RWPE2 (cell line): ENCODE measurements around the gene IFI27L2.

Experiments used
- ATAC-seq: fragments of 200-7000 bp; cut with Tn5 transposase; 3 replicates; pipeline ENCODE4 v1.9.1; 2021; ENCODE audit warnings: low read depth
- DNase-seq: peaks from one replicate; pipeline ENCODE4 v3.0.0-alpha.2; 2020; ENCODE audit warnings: low spot score
- H3K27ac ChIP-seq: fragments of 450-650 bp; 2 replicates; pipeline ENCODE4 v1.5.1; 2017; ENCODE audit warnings: mild to moderate bottlenecking; ENCODE audit not compliant: poor library complexity, severe bottlenecking
- H3K27me3 ChIP-seq: fragments of 250-450 bp; sonication (Bioruptor Pico); 2 replicates; pipeline ENCODE4 v1.5.1; 2021; ENCODE audit warnings: mild to moderate bottlenecking, moderate library complexity; ENCODE audit not compliant: insufficient read depth, poor library complexity, severe bottlenecking
- H3K36me3 ChIP-seq: fragments of 250-450 bp; sonication (Bioruptor Pico); 2 replicates; pipeline ENCODE4 v1.5.1; 2020; ENCODE audit warnings: low read depth, mild to moderate bottlenecking, moderate library complexity
- H3K4me1 ChIP-seq: fragments of 250-450 bp; sonication (Bioruptor Pico); 2 replicates; pipeline ENCODE4 v1.5.1; 2021; ENCODE audit warnings: mild to moderate bottlenecking, moderate library complexity; ENCODE audit not compliant: insufficient read depth, poor library complexity, severe bottlenecking
- H3K4me3 ChIP-seq: fragments of 250-450 bp; sonication (Bioruptor Pico); 2 replicates; pipeline ENCODE4 v1.5.1; 2021; ENCODE audit warnings: mild to moderate bottlenecking, moderate library complexity; ENCODE audit not compliant: severe bottlenecking
- H3K9me3 ChIP-seq: fragments of 250-450 bp; sonication (Bioruptor Pico); 2 replicates; pipeline ENCODE4 v1.5.1; 2021; ENCODE audit warnings: mild to moderate bottlenecking, moderate library complexity; ENCODE audit not compliant: severe bottlenecking
- TF ChIP-seq, protein P1 (sequence below): fragments of 450-650 bp; IDR thresholded peaks from one replicate; pipeline ENCODE4 v1.5.1; 2017; ENCODE audit warnings: mild to moderate bottlenecking, moderate library complexity; ENCODE audit not compliant: poor library complexity, severe bottlenecking

The IFI27L2 gene

GRCh38 chr14:94129111-94129757, at the start of gene IFI27L2:
Gene IFI27L2 (minus strand): TSS chr14:94129604. CDS start chr14:94129564, 40 bp downstream.
- DNase-seq (no peak), ATAC-seq (peak; percentile 87)
- H3K4me3 ChIP-seq: peak within 1 kb of the TSS; percentile 36
- H3K9me3 ChIP-seq: no peaks in the 10 kb centered on the region
- TF ChIP-seq, protein P1, sequence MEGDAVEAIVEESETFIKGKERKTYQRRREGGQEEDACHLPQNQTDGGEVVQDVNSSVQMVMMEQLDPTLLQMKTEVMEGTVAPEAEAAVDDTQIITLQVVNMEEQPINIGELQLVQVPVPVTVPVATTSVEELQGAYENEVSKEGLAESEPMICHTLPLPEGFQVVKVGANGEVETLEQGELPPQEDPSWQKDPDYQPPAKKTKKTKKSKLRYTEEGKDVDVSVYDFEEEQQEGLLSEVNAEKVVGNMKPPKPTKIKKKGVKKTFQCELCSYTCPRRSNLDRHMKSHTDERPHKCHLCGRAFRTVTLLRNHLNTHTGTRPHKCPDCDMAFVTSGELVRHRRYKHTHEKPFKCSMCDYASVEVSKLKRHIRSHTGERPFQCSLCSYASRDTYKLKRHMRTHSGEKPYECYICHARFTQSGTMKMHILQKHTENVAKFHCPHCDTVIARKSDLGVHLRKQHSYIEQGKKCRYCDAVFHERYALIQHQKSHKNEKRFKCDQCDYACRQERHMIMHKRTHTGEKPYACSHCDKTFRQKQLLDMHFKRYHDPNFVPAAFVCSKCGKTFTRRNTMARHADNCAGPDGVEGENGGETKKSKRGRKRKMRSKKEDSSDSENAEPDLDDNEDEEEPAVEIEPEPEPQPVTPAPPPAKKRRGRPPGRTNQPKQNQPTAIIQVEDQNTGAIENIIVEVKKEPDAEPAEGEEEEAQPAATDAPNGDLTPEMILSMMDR: peak; percentile 19
- no peaks in the 10 kb centered on the region for H3K4me1 ChIP-seq
- H3K27ac ChIP-seq: peak within 1 kb of the TSS; percentile 22
- no peaks in the 10 kb centered on the region for H3K36me3 ChIP-seq
- H3K27me3 ChIP-seq: no peaks in the 10 kb centered on the region

- H3K4me1 ChIP-seq: peaks cover 29% of the 10 kb centered on the region
- ATAC-seq: peak; percentile 15; the same call in 1 of the 3 replicates
- no peak for DNase-seq
- H3K36me3 ChIP-seq: peaks cover 5% of the 10 kb centered on the region
- H3K27me3 ChIP-seq: no peaks in the 10 kb centered on the region
- H3K27ac ChIP-seq: peak overlapping the region; percentile 43
- H3K9me3 ChIP-seq: no peaks in the 10 kb centered on the region
- TF ChIP-seq, protein P1: no peak
- no peak overlapping the region for H3K4me3 ChIP-seq
Measured at GRCh38 chr14:94177806-94178205, 48.4 kb upstream of the IFI27L2 start.

DNA sequence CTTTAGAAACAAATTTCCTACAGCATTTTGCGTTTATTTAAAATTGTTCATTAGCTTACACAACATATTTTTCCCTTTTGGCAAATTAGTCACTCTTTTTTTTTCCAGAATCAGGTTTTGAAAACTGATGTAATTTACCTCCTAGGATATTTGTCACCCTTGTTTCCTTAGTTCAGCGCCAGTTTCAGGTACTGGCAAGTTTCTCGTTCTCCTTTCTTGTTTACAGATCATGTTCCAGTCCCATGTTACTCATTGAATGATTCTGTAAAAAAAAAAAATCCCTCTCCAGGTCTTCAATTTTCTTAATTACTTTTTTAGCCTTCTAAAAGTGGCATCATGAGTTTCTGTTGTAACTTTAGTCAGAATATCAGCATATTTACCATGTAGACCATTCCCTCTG, 47.4 kb upstream of the IFI27L2 start:
- H3K27me3 ChIP-seq: no peaks in the 10 kb centered on the region
- H3K4me3 ChIP-seq: no peak overlapping the region
- DNase-seq (no peak), ATAC-seq (0 out of 3 replicates have a peak, but pooled peaks have one; percentile 19)
- H3K27ac ChIP-seq: peak overlapping the region; percentile 43
- H3K4me1 ChIP-seq: peaks cover 31% of the 10 kb centered on the region
- H3K9me3 ChIP-seq: no peaks in the 10 kb centered on the region
- TF ChIP-seq, protein P1: no peak
- H3K36me3 ChIP-seq: peaks cover 5% of the 10 kb centered on the region

- DNase-seq (no peak), ATAC-seq (no peak)
- Histone ChIP-seq H3K27ac (peak overlapping the region; percentile 43), H3K4me1 (peaks cover 42% of the 10 kb centered on the region), H3K4me3 (peak overlapping the region; percentile 70), H3K27me3 (no peaks in the 10 kb centered on the region), H3K36me3 (peaks cover 5% of the 10 kb centered on the region), H3K9me3 (no peaks in the 10 kb centered on the region)
- TF ChIP-seq, protein P1: no peak
Measured at GRCh38 chr14:94175747-94176146, 46.3 kb upstream of the IFI27L2 start.
